ENCODE data around the gene NTN1. TPM values are rescaled to one million over a fixed set of nuclear protein-coding genes. Genes with fewer than 3 reads are reported as not detected.

NTN1 gene
- total RNA-seq, 1 experiment from 2014 or later = 1.2 TPM

- Histone ChIP-seq H3K27ac (ENCODE audit: insufficient read length, low read depth, low read length) (no peak overlapping the region), H3K9ac (ENCODE audit: extremely low read depth, insufficient read length, low read length) (no peak overlapping the region), H3K14ac (ENCODE audit: insufficient read depth, low read length) (no peak overlapping the region), H2BK20ac (ENCODE audit: low read depth, low read length, poor library complexity, severe bottlenecking) (no peak overlapping the region), H2BK12ac (ENCODE audit: insufficient read length, low read depth, low read length) (no peak overlapping the region), H4K8ac (replicated peaks; ENCODE audit: insufficient read length, low read depth, low read length) (no peak overlapping the region), H3T11ph (ENCODE audit: low read length) (no peak overlapping the region), H3K23ac (ENCODE audit: insufficient read length, low read depth, low read length) (no peak overlapping the region), H2AFZ (ENCODE audit: low read length) (no peak overlapping the region), H4K20me1 (ENCODE audit: control insufficient read depth, insufficient read depth, insufficient read length) (no peaks in the 10 kb centered on the region), H3K23me2 (ENCODE audit: insufficient read length, low read depth, low read length, poor library complexity, severe bottlenecking) (peaks cover 16% of the 10 kb centered on the region), H2AK5ac (ENCODE audit: insufficient read length, low read length) (no peak overlapping the region), H3K18ac (ENCODE audit: insufficient read length, low read depth, low read length) (no peak overlapping the region), H3K27me3 (ENCODE audit: insufficient read depth, low read length) (peaks cover 50% of the 10 kb centered on the region), H3K4me1 (ENCODE audit: insufficient read depth, low read length) (no peaks in the 10 kb centered on the region), H3K79me2 (ENCODE audit: insufficient read depth, low read length) (no peaks in the 10 kb centered on the region), H3K9me3 (ENCODE audit: control insufficient read depth, low read depth, low read length) (no peaks in the 10 kb centered on the region), H3K79me1 (ENCODE audit: insufficient read depth, low read depth, low read length, poor library complexity, severe bottlenecking) (no peaks in the 10 kb centered on the region), H4K5ac (ENCODE audit: insufficient read length, low read depth, low read length) (no peak overlapping the region), H2BK5ac (ENCODE audit: insufficient read length, low read length) (no peak overlapping the region), H3K4me2 (ENCODE audit: insufficient read depth, insufficient read length, low read length) (peak overlapping the region; percentile 48), H2BK15ac (ENCODE audit: low read depth, low read length) (no peak overlapping the region; the same call in 1 of the 2 replicates), H3K4ac (ENCODE audit: low read depth, low read length) (no peak overlapping the region), H3K56ac (ENCODE audit: insufficient read length, low read depth, low read length) (no peak overlapping the region), H4K91ac (ENCODE audit: insufficient read length, low read depth, low read length) (no peak overlapping the region), H2BK120ac (ENCODE audit: low read depth, low read length, poor library complexity, severe bottlenecking) (no peak overlapping the region)
- Mint-ChIP-seq H3K9me3 (peaks cover 4 to 9% of the 10 kb centered on the region in 2 experiments; a peak in 3 of 5 replicates), H3K4me3 (peak overlapping the region; percentile 55 to 72), H3K4me1 (peaks cover 11 to 22% of the 10 kb centered on the region in 2 experiments), H3K36me3 (ENCODE audit: insufficient read depth in 1 of 3, low read depth in 3 of 3) (no peaks in the 10 kb centered on the region; a peak in 1 of 7 replicates), H3K27ac (no peak overlapping the region), H3K27me3 (ENCODE audit: low read depth) (peaks cover 94% of the 10 kb centered on the region)
- no CpG with 5 or more reads among the region's 90 CpGs for whole genome bisulfite sequencing (ENCODE audit: extremely low coverage, insufficient read length, low lambda C conversion rate)
- no peak for TF ChIP-seq CTCF (conservative IDR thresholded peaks at IDR 0.05)
- peak; percentile 61 for DNase-seq
Measured at GRCh38 chr17:9003355-9004131, 17.8 kb upstream of the NTN1 start.
